Prostate gland (tissue), 2 donors: ENCODE measurements around the gene CCNI2.

Source experiments
- CTCF ChIP-seq, 4 experiments: fragments of 200-600 bp in 2 of 4; fragments of 450-650 bp in 2 of 4; sonication (generic) in 2 of 4; IDR thresholded peaks; 1 replicate in 3 of 4; 2 replicates in 1 of 4; pipeline ENCODE4 v1.5.1; 2016 to 2019; ENCODE audit warnings: antibody characterized with exemption in 4 of 4, mild to moderate bottlenecking in 2 of 4, moderate library complexity in 2 of 4
- POLR2A ChIP-seq: fragments of 450-650 bp; IDR thresholded peaks from one replicate; pipeline ENCODE4 v1.6.1; 2016; ENCODE audit warnings: antibody characterized with exemption, mild to moderate bottlenecking
- POLR2AphosphoS5 ChIP-seq: sonication (generic); formaldehyde crosslinking; IDR thresholded peaks from one replicate; pipeline ENCODE4 v1.6.1; 2017; ENCODE audit warnings: antibody characterized with exemption

GRCh38 chr5:132754947-132755346, 7.7 kb downstream of the CCNI2 start:
- TF ChIP-seq CTCF (IDR thresholded peaks at IDR 0.05) = no peak
- no peak for TF ChIP-seq POLR2AphosphoS5
- no peak for TF ChIP-seq POLR2A
